COR-L47 (cell line): ENCODE results near the gene ANKRD13B.

Experiments used
- DNase-seq: peaks from one replicate; lab custom pipeline; 2025; lab: John Stamatoyannopoulos, UW

Gene ANKRD13B

DNA sequence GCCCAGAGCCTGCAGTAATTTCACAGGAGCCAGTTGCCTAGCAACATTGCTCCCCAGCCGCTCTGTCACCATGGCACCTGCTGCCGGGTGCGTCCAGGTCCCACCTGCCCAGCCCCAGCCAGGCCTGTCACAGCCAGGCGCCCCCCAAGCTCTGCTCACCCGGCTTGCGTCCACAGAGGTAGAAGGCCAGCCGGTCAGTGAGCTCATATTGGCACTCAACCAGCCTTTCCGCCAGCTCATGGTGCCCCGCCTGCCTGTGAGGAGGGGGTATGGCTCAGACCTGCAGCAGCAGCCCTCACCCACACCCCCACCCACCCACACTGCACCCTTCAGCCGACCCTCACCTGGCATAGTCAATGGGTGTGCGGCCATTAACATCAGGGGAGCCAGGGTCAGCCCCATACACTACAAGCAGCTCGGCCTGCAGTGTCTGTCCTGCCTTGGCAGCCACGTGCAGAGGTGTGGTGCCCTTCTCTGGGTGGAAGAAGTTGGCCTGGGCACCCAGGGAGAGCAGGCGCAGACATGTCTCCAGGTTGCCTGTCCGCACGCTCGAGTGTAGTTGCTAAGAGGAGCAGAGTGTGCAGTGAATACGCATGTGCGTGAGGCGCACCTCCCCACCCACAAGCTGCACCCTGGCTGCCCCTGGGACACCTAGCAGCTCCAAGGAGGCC, 11.2 kb upstream of the ANKRD13B start:
- peak; percentile 77 for DNase-seq

DNA sequence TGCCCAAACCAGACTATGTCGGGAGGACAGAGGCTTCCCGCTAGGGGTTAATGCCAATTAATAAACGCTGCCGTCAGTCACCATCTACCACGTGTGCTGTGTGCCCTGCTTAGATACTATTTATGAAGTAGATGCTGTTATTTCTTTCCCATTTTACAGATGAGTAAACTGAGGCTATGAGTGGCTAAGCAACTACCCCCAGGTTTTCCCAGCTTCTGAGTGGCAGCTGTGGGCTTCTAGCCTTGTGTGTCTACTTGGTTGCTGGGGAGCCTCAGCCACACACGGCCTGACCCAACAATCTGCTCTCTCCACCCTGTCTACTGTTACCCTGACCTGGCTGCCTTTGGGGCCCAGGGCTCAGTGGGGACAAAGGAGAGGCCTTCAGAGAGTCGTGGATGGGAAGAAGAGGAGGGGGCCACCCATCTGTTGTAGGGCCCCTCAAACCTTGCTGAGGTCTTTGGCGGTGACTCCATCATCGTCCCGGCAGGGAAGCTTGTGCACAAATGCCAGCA, 10.6 kb upstream of the ANKRD13B start:
- DNase-seq: no peak

DNA sequence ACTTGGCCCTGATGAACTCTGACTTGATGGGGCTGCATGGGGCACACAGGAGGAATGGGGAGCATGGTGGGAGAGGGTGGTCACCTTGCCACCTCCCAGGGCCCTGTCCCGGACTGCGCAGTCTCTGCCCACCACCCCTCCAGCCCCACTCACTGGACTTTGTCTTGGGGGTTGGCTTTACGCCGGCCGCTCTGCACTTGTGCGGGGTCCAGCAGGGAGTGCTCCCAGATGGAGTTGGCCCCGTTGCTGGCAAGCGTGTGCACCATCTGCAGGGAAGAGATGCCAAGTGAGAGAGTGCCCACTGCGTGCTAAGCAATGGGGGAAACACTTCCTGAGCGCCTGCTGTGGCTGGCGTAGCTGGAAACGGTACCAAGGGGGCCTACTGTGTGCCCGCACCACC, 10.2 kb upstream of the ANKRD13B start:
- no peak for DNase-seq

DNA sequence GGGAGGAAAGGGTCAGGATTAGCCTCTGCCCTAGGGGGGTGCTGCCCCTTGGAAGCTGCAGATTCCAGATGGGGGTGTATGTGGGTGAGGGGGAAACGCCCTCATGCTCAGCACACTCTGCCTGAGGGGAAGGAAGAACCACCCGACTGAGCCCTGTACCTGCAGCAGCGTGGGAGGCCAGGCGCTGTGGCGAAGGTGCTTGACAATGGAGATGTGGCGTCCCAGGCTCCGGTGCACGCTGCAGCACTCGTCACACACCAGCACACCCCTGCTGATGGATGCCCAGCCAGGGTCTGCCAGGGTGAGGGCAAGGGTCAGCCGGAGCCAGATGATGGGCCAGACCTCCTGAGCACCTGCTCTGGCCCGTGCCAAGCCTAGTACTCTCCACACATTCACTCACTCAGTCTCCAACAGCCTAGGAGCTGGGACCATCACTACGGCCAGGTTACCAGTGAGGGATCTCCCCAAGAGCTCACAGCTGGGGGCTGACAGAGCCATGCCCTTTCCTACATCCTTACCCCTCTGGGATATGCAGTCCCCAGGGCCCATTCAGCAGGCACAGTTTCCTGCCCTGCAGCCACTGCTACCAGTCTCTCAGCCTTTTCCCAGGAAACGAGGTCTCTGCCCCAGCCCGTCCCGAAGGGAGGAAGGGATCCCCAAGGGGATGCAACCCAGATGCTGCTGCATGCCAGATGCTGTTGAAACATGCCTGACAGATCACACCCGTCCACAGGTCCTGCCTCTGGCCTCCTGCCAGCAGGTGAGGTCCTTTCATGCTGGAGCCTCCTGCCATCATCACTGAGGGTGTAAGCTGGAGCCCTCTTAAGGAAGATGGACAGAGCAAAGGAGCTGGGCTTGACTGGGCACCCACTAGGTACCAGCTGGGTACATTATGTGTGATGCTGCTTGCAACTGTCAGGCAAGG, 9.3 kb upstream of the ANKRD13B start:
- no peak for DNase-seq

DNA sequence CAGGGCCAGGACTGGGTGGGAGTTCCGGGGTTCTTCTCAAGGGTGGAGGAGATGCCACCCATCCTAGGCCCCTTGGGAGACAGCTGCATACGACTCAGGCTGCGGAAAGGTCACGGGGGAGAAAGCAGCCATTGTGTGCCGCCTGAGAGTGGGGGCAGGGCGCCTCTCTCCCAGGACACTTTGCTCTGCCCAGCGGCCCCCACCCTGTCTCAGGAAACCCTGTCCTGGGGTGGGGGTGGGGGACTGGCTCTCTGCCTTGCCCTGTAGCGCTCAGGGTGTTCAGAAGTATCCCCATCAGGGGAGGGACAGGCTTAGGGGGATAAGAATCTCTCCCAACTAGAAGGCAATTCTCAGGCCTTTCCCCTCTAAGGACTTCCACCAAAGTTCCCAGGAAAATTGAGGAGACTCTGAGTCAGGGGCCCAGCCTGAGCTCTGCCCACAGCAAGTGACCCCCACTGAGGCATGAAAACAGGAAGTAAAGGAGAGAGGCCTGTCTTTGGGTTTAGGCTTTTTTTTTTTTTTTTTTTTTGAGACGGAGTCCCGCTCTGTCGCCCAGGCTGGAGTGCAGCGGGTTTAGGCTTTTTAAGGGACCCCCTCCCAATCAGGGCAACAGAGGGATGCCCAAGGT, 8.4 kb upstream of the ANKRD13B start:
- DNase-seq: no peak

DNA sequence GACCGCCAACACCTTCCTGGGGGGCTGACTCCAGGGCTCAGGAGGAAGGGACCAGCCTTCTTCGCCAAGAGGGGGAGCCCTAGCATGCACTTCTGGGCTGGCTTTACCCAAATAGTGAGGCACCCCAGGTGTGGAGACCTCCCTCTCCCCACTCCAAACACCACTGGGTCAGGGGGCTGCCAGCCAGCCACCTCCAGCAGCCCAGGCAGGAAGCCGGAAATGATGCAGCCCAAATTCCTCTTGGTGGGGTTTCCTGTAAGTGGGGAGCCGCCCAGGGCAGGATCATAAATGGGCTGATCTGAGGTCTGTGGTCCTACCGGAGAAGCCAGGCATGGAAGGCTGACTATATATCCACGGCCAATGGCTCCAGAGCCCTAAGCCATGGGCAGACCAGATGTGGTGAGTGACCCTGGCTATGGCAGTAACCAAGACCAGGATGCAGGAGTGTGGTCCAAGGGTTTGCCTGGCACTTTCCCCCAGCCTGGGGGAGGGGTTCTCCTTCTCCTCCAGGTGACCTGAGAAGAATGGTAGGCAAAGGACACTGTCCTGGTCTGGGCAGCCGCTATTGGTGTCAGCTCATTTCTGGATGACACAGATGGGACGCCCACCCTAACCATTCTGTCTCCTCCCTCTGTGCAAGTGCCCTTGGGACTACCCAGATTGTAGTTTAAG, 7.7 kb upstream of the ANKRD13B start:
- DNase-seq: no peak

DNA sequence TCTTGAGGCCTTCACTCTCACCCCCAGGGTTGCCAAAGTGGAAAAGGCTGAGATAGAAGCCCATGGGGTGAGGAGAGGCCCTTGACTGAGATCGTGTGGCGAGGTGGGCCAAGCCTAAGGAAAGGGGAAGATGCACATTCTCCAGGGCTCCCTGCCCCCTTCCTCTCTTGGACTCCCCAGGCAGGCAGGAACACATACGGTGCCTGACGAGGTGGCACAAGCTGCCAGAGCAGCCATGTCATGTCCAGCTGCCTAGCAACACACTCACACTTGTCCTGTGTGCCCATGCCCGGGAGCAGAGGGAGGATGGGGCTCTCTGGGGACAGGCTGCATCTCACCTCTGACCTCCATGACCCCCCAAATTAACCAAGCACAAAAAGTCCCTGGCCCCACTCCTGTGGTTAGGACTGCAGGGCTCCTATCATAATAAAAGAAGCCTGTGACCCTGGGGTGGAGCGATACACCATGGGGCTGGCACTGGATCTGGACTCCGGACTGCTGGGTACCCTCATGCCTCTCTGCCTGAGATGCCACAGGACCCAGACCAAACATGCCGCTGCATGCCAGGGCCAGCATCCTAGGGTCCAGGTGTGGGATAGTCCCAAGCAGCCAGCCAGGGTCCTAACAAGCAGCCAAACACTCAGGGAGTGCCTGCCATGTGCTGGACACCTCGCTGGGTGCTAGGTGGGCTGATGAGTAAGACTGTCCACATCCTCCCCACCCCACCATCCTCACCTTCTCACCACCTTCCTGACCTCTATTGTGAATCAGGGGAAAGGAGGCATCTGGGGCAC, 6.1 kb upstream of the ANKRD13B start:
- no peak for DNase-seq

DNA sequence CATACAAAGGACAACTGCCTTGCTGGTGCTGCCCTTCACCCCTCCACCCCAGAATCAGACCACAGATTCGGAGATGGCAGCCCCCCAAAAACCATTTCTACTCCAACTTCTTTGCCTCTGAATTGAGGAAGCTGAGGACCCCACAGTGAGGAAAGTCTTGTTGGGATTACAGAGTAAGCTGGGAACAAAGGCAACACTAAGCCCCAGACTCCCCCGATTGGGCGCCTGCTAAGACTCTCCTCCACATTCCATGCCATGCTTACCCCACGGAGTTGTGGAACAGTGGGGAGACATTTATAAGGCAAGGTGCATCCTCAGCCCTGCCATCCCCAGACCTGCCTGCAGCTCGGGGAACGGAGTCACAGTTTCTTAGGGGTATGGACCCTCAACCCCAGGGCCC, 5.3 kb upstream of the ANKRD13B start:
- no peak for DNase-seq

DNA sequence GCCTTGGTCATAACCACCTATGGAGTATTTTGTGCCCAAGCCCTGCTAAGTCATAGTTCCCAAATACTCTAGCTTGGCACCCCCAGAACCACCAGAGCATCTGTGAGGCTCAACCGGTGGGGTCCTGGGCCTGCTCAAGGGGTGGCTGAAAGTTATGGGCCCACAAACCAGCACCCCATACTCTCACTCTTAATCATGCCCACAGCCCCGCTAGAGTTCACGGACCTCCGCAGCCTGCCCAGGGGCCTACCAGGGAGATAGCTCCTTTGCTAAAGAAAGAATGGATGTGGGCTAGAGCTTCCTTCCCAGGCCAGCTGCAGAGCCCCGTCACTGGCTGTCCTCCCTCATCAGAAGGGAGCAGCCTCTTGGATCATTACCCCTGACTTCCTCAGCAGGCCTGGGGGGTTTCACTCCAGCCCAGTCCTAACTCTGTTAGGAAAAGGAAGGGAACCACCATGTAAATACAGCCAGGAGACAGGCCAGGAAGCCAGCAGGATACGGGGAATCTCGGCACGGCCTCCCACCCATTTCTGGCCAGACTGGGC, 4.8 kb upstream of the ANKRD13B start:
- DNase-seq: no peak

DNA sequence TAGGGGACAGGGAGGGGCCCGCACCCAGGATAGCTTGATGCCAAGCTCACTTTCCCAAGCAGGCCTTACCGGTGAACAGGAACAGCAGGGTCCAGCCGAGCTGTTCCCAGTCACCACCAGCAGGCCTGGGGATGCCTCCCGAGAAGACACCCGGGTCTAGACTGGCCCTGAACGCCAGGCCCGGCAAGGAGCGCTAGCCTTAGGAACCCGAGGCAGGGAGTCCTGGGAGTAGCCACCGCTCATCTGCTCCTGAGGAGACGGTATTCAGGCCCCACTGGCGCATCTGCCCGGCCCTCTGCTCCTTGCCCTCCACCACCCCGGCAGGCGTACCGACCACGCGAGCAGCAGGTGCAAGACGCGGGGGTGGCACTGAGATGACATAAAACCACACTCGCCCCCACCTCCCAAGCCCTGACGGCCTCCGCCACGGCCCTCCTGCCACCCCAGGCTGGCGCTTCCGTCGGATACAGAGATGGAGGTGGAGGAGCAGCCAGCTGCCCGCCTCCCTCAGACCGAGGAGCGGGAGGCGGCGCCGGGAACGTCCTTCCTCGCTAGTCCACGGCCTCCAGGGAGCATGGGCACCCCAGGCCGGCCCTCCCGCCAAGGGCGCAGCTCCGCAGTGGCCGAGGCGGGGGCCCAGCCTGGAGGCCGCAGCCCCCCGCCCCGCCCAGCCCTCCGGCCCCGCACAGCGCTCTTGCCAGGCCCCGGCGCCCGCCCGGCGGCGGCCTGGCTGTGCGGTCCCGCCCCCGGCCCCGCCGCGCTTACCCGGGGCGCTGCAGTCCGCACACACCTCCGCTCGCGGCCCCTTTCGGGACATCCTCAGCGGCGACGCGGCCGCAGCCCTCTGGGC, 4.1 kb upstream of the ANKRD13B start:
- DNase-seq: peak; percentile 37

DNA sequence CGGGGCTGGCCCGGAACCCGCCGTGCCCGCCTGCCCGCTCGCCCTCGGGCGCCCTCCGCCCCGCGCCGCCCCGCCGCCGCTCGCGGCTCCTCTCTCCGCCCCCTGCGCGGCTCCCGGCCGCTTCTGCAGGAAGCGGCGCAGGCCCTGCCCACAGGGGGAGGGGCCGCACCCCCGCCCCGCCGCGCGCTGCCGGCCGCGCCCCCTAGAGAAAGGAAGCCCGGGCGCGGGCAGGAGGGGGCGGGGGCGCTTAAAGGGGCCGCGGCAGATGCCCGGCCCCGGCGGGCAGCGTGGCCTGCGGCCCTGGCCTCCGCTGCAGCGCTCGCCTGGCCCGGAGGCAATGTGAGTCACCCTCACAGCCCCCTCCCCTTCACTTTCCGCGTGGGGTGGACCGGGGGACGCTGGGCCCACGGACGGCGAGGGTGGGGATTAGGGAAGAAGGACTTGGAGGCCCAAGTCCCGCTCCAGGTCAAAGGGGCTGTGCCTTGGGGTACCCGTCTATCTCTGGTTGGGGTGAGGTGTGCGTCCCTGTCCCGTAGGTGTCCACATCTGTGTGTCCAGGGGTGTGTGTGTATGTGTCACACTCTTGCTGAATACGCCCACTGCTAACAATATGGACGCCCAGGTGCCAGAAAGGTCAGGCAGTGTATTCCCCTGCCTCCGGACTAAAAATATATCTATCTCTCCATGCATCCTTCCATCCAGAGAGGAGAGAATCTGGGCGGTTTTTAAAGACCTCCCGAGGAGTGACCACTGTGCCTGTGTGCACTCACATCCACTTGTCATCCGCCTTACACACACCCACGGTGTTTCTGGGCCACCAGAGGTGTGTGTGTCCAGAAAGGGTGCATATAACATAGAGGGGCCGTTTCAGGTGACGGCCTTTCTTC, 3.2 kb upstream of the ANKRD13B start, which contains the start of gene GIT1:
Gene GIT1, minus strand, starts transcription at position 125 of the 887 bp plus-strand sequence. CDS start 270 bp downstream, outside the sequence.
- peak; percentile 80 for DNase-seq

DNA sequence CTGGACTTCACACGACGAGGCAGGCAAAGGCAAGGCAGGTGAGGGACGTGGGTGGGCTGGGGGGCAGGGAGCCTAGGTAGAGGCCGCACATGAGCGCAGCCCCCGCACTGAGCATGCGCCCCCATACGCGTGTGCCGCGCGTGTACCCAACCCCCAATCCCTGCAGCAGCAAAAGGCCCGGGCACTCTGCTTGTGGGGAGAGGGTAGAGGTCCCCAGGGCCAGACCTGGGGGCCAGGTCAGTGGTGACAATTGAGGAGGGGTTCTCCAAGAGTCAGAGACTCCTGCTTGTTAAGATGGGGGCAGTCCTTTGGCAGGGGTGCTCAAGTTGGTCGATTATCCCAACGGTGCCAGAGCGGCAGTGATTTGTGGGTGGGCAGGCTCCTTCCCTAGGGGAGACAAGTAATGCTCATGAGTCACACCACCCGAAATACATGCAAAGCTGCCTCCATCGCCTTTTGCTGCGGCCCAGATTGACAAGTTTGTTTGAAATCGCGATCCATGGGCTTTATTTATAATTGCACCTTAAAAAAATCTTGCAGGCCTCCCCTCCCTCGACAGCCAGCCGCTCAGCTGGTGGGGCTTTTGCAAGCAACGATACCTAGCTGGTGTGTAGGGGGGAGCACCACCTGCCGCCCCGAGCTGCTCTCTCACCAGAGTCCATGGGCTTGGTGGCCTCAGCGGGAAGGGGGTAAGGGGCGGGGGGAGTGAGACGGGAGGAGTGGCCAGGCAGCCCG, 2.4 kb upstream of the ANKRD13B start:
- peak; percentile 73 for DNase-seq

DNA sequence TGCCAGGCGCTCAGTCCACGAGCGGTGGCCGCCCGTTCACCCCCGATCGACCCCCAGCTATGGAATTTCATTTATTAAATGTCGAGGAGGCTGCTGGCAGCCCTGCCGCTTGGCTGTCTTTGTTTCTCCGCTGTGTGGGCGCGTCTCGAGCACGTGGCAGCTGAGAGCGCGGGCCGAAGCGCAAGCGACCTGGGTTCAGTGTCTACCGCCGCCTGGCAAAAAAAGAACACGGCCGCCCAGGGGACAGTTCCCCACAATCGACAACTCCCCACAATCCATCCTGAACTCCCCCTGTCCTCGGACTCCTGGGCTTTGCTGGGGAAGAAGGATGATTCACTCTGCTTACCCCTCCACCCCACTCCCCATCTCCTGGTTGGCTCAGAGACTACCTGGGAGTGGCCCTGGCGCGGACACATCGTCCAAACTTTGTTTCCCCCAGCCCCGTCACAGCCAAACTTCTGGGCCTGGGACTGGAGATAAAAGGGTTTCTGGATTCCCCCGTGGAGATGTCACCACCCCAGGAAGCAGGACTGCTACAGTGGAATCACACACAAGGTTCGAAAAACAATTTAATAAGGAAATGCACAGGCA, 1.7 kb upstream of the ANKRD13B start:
- peak; percentile 71 for DNase-seq

DNA sequence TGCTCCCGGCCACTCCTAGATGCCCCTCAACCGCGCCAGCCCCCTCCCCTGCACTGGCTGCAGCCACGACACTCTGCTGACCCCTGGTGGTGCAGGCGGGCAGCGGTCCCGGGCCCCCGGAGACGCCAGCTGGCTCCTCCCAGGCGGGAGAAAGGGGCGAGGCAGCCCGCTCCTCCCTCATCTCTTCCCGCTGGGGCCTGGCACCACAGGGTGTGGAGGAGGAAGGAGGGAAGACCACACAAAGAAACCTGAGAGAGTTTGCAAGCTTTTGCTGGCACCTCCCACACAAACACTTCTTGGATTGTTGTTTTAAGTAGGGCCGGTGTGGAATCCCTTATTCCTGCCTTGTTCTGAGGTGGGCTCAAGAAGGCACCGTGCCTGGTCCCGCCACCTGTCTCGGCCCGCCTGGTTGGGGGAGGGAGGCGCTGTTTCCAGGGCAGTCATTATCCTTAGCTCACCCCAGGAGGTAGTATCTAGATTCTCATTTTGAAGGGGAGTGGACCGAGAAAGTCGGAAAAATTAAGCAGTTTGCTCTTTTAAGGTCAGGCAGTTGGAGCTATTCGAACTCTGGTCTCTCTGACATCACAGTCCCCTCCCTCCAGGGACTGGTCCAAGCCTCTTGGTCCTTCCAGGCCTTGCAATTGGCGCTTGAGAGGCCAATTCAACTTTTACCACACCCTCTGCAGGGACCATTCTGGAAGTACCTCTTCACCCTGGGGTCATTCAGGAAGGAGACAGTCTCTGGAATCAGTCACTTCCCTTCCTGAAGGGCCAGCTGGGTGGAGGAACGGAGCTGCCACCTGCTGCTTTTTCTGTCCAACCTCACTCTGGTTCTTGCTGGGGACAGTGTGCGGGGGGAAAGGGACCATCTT, 959 bp upstream of the ANKRD13B start:
- peak; percentile 86 for DNase-seq

DNA sequence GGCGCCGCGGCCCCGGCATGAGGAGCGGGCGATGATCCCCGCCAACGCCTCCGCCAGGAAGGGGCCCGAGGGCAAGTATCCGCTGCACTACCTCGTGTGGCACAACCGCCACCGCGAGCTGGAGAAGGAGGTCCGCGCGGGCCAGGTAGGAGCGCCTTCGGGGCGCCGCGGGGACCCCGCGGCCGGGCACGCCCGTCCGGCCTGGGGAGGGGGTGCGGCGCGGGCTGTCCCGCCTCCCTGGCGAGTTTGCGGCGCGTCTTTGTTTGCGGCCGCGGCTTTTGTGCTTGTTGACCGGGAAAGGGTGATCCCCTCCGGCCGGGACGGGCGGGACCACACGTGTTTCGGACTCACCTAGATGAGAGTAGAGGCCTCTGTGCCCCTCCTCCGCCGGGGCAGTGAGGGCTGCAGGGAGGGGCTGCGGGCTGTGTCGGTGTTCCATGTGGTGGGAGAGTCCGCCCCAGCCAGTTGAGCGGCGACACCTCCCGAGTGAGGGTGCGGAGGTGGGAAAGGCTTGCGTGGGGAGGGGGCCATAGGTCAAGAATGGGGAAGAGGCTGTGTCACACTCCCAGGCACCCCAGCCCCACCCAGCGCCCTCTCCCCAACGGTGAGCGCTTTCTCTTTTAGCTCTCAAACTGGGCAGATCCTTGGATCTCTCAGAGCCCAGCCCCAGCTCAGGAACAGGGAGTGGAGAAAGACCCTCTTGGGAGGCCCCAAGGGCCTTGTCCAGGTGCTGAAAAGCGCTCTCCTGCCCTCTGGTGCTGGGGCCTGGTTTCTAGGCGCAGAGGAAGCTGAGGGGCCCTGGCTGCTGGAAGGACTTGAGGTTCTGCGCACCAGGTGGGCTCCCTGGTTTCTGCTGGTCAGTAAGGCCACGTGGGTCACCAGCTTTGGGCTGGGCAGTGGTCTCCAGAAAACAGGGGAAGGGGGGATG, 923 bp downstream of the ANKRD13B start:
- DNase-seq: peak; percentile 15
